Glutamatergic neuron (in vitro differentiated cells): Measurements from ENCODE around the gene ACSS1. TPM values are rescaled to one million over a fixed set of nuclear protein-coding genes. Genes with fewer than 3 reads are reported as not detected.
A peak's percentile ranks its signal among the peaks of the same experiment; 100 is the strongest.

Experiments used
- DNase-seq: peaks from one replicate; pipeline ENCODE4 v3.0.0; 2022
- H3K27ac Mint-ChIP-seq: one replicate; pipeline ENCODE4 v1.8.0; 2020; ENCODE audit warnings: mild to moderate bottlenecking, mixed read lengths, inconsistent platforms; ENCODE audit not compliant: unreplicated experiment
- H3K27me3 Mint-ChIP-seq: one replicate; pipeline ENCODE4 v1.8.0; 2020; ENCODE audit warnings: mild to moderate bottlenecking, moderate library complexity, mixed read lengths, inconsistent platforms; ENCODE audit not compliant: unreplicated experiment
- H3K36me3 Mint-ChIP-seq: one replicate; pipeline ENCODE4 v1.8.0; 2020; ENCODE audit warnings: mild to moderate bottlenecking, mixed read lengths, inconsistent platforms; ENCODE audit not compliant: unreplicated experiment
- H3K4me1 Mint-ChIP-seq: one replicate; pipeline ENCODE4 v1.8.0; 2020; ENCODE audit warnings: mild to moderate bottlenecking, low read depth, mixed read lengths, inconsistent platforms; ENCODE audit not compliant: unreplicated experiment
- H3K4me3 Mint-ChIP-seq: one replicate; pipeline ENCODE4 v1.8.0; 2020; ENCODE audit warnings: mild to moderate bottlenecking, mixed read lengths, inconsistent platforms; ENCODE audit not compliant: unreplicated experiment
- H3K9me3 Mint-ChIP-seq: one replicate; pipeline ENCODE4 v1.8.0; 2020; ENCODE audit warnings: mild to moderate bottlenecking, moderate library complexity, mixed read lengths, inconsistent platforms; ENCODE audit not compliant: unreplicated experiment
- CTCF ChIP-seq: fragments of 200-600 bp; sonication (generic); IDR thresholded peaks from one replicate; pipeline ENCODE4 v1.5.0; 2021; ENCODE audit not compliant: partially characterized antibody, unreplicated experiment
- total RNA-seq: library from RNA; stranded (reverse); fragmentation: NEBNext Ultra II Directional; extraction: Animal tissue kit (Norgen Biotek cat#: 25700); gene quantifications from one replicate; pipeline ENCODE4 v1.2.1, GENCODE V29; 2021; ENCODE audit not compliant: unreplicated experiment

Gene ACSS1
- total RNA-seq, 1 donor from 2014 or later, result not detected

- TF ChIP-seq CTCF, result no peak
- H3K4me3 Mint-ChIP-seq, result no peak overlapping the region
- no peak overlapping the region for H3K27ac Mint-ChIP-seq
- no peaks in the 10 kb centered on the region for H3K4me1 Mint-ChIP-seq
- H3K36me3 Mint-ChIP-seq, result no peaks in the 10 kb centered on the region
- peaks cover 2% of the 10 kb centered on the region for H3K9me3 Mint-ChIP-seq
- H3K27me3 Mint-ChIP-seq, result no peaks in the 10 kb centered on the region
- DNase-seq, result peak; percentile 3
Observed at GRCh38 chr20:25025091-25025861, 32.7 kb downstream of the ACSS1 start.

GRCh38 chr20:25024171-25024570 is 33.8 kb downstream of the ACSS1 start:
- no peaks in the 10 kb centered on the region for H3K36me3 Mint-ChIP-seq
- H3K4me1 Mint-ChIP-seq, result no peaks in the 10 kb centered on the region
- H3K27me3 Mint-ChIP-seq, result no peaks in the 10 kb centered on the region
- H3K27ac Mint-ChIP-seq, result no peak overlapping the region
- H3K4me3 Mint-ChIP-seq, result no peak overlapping the region
- DNase-seq, result peak; percentile 1
- peaks cover 2% of the 10 kb centered on the region for H3K9me3 Mint-ChIP-seq
- TF ChIP-seq CTCF, result no peak

GRCh38 chr20:25023356-25023755 is 34.6 kb downstream of the ACSS1 start:
- no peaks in the 10 kb centered on the region for H3K27me3 Mint-ChIP-seq
- H3K36me3 Mint-ChIP-seq, result no peaks in the 10 kb centered on the region
- no peak overlapping the region for H3K27ac Mint-ChIP-seq
- TF ChIP-seq CTCF, result no peak
- no peak overlapping the region for H3K4me3 Mint-ChIP-seq
- peak; percentile 2 for DNase-seq
- peaks cover 2% of the 10 kb centered on the region for H3K9me3 Mint-ChIP-seq
- H3K4me1 Mint-ChIP-seq, result no peaks in the 10 kb centered on the region

- DNase-seq, result peak; percentile 8
- Mint-ChIP-seq H3K27ac (no peak overlapping the region), H3K4me3 (no peak overlapping the region), H3K36me3 (no peaks in the 10 kb centered on the region), H3K9me3 (peaks cover 4% of the 10 kb centered on the region), H3K4me1 (no peaks in the 10 kb centered on the region), H3K27me3 (no peaks in the 10 kb centered on the region)
- TF ChIP-seq CTCF, result no peak
Observed at GRCh38 chr20:25022680-25023079, 35.3 kb downstream of the ACSS1 start.

GRCh38 chr20:25021336-25021735 is 36.6 kb downstream of the ACSS1 start:
- Mint-ChIP-seq H3K27me3 (no peaks in the 10 kb centered on the region), H3K4me1 (no peaks in the 10 kb centered on the region), H3K9me3 (peaks cover 4% of the 10 kb centered on the region), H3K36me3 (no peaks in the 10 kb centered on the region), H3K4me3 (no peak overlapping the region), H3K27ac (no peak overlapping the region)
- TF ChIP-seq CTCF, result no peak
- no peak for DNase-seq
